ENCODE results near the gene CBX8.

The CBX8 gene

DNA sequence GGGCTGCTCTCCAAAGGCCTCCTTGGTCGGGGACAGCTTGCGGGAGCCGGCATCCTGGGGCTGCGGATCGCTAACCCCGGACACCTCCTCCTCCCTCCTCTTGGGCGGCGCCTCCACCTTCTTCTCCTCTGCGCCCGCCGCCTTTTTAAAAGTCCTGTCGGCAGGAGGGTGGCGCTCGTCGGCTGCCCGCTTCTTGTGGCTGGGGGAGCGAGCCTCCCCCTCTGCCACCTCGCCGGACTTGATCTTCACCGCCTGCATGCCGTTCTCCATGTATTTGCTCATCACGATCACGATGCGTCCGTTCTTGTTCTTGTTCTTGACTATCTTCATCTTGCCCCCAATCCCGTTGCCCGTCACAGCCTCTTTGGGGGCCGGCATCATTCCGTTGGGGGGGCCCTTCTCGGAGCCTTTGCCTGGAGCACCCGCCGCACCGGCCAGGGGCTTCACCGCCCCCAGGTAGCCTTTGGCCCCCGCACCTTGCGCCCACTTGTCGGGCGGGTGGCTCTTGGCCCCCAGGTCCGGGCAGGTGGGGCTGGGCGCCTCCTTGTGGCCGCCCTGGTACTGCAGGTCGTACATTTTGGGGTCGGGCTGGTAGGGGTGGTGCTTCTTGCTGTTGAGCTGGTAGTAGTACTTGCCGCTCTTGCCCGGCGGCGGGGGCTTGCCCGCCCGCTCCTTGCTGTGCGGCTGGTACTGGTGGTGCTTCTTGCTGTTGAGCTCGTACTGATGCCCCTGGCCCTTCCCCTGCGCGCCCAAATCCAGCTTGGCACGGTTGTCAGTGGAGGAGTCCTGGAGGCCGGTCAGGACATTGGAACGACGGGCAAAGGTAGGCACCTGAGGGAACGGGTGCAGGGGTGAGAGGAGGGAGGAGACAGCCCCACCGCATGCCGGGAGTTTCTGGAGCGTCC, 37.9 kb upstream of the CBX8 start:
- DNase-seq: no peak

- DNase-seq: no peak
These were observed 37.1 kb upstream of the CBX8 start for GRCh38 chr17:79833744-79834564.

DNA sequence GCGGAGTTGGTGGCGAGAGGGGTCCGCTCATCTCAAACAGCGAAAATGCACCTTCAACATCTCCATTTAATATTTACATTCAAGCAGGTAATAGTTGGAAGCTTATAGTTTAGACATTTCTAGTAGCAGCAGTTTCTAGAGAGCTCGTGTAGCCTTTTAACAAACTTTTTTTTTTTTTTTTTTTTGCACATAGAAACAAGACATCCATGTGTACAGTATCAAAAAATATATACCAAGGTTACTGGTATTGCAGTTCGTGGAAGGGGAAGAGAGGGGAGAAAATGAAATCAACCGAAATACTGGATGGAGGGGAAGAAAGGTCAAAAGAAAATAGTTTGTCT, 36.2 kb upstream of the CBX8 start:
- no peak for DNase-seq

- DNase-seq: no peak
These were observed 35.6 kb upstream of the CBX8 start for GRCh38 chr17:79832218-79833109.

DNA sequence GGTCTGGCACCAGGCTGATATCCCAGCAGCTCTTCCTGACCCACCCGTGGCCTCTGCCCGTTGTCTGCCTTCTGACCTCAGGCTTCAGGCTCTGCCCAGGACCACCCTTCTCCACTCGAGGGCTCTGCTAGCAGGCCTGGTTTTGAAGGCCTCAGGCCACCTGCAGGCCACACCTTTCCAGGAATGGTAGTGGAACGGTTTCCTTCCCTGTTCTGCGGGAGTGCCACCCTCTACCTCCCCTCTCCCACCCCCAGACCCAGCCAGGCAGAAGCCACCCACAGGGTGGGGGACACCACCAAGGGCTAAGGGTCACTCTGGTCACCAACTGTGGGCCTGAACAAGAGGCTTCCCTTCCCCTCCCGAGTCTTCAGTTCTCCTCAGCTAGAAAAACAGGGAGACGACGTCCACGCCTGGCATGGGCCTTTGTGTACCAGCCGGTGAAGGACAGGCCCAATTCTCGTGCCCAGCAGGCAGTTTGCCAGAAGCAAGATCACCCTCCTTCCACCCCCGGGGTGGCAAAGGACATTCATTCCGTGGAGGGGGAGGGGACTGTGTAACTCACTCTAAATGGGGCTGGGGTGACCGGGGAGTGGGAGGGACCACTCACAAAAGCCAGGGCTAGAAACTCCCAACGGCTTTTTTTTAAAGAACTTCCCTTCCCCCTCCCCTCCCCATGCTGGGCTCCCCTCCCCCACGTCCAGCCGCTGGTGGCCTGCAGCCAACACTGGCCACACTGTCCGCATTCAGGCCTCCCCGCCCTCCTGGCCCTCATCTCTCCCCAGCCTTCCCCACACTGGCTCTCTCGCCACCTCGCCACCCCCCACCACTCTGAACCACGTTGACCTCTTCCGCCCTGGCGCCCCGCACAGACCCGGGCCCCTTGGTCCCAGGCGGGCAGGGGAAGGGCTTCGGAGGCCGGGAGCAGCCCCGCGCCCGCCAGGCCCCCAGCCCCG, 34.7 kb upstream of the CBX8 start:
- DNase-seq: no peak

DNA sequence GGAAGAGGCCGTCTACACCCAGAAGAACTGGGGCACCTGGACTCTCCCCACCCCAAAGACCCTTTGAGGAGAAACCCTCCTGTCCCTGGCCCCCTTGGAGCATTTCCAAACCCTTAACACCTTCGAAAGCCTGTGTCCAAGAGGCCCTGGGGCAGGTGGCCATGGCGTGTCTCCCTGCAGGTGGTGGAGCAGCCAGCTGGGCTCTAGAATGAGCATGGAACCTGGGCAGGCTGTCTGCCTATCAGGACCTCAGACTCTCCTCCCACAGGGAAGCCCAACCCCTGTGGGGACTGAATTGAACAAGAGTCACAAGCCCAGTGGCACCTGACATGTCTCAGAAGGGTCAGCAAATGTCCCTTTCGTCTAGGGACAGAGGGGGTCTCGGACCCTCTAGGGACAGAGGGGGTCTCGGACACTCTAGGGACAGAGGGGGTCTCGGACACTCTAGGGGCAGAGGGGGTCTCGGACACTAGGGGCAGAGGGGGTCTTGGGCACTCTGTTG, 33.9 kb upstream of the CBX8 start:
- no peak for DNase-seq

GRCh38 chr17:79830303-79830702, 33.4 kb upstream of the CBX8 start:
- DNase-seq: no peak

DNA sequence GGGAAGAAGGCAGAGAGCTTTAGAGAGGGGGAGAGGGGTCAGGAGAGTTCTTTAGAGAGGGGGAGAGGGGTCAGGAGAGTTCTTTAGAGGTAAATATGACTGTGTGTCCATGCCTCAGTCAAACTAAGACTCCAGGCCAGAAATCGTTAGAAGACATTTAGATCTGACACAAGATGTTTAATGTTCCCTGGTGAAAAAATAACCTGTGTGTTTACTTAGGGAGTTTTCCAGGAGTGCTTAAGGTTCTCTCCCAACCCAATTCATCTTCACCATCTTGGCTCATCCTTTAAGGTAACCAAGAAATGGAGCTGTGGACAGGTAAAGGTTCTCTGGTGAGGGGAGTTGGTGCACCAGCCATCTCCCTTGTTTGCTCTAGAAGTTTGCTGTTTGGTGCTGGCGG, 32.6 kb upstream of the CBX8 start:
- DNase-seq: no peak

- DNase-seq: no peak
These were observed 32.1 kb upstream of the CBX8 start for GRCh38 chr17:79829004-79829403.

DNA sequence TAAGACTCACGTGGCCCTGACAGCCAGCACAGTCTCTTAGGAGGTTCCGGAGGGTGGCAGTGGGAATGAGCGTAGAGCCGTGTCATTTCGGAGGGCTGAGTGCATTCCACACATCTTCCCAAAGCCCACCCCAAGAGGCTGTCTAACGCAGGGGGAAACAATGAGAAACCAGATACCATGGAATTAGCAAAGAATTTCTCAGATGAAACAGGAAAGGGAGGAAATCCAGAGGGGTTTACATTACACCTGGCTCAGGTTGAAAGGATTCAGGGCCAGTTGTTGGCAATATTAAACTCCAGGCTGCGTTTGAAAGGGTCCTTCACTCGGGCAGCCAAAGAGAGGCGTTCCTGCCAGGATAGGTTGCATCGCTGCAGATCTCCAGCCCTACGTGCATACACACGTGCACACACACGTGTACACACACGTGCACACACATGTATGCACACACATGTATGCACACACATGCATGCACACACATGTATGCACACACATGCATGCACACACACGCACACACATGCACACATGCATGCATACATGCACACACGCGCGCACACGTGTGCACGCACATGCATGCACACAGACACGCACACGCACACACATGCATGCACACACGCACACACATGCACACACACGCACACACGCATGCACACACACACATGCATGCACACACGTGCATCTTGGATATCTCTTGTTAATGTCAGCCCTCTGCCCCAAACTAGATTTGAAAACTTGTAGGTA, 30.1 kb upstream of the CBX8 start:
- DNase-seq: no peak

GRCh38 chr17:79826204-79826680, 29.4 kb upstream of the CBX8 start:
- no peak for DNase-seq

DNA sequence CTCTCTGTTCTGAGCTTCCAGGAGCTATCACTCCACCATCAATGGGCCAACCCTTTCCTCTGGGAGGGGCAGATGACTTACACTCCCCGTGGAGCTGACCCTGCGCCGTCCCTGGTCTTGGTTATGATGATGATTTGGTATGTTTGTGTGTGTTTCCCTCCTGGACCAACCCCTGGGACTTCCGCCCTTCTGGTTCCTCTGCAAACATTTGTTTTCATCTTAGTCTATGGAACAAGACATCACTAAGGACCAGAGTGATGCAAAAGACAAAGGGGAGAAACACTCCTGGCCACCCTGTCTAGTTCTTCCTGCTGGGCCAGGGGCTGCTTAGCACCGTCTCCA, 28.7 kb upstream of the CBX8 start:
- DNase-seq: no peak

DNA sequence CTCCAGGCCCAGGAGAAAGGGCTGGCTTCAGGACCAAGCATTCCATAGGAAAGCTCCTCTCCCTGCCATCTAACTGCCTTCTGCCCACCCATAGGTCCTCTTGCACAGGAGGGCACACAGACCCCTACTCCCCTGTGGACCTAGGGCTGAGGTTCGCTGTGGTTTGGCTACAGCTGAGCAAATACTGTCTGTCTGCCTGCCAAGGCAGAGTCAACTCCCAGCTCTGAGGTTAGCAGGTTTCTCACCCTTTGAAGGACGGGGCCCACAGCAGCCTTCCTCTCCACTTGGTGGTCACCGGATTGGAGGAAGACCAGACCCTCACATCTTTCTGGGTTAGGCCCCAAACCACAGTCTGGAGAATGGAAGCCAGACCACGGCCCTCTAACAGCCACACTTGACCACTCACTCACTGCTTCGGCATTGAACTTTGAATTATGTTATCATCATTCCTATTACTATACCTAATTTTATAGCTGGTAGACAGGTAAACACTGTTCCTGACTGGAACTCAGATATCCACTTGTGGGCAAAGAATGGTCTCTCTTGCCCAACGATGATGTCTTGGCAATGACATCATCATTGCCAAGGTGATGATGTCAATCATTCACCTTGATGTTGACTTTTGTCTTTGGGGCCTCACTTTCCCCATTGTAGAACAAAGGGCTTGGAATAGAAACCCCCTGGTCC, 28.2 kb upstream of the CBX8 start:
- no peak for DNase-seq

GRCh38 chr17:79824234-79824633, 27.4 kb upstream of the CBX8 start:
- no peak for DNase-seq

- no peak for DNase-seq
These were observed 25.8 kb upstream of the CBX8 start for GRCh38 chr17:79822583-79823124.

DNA sequence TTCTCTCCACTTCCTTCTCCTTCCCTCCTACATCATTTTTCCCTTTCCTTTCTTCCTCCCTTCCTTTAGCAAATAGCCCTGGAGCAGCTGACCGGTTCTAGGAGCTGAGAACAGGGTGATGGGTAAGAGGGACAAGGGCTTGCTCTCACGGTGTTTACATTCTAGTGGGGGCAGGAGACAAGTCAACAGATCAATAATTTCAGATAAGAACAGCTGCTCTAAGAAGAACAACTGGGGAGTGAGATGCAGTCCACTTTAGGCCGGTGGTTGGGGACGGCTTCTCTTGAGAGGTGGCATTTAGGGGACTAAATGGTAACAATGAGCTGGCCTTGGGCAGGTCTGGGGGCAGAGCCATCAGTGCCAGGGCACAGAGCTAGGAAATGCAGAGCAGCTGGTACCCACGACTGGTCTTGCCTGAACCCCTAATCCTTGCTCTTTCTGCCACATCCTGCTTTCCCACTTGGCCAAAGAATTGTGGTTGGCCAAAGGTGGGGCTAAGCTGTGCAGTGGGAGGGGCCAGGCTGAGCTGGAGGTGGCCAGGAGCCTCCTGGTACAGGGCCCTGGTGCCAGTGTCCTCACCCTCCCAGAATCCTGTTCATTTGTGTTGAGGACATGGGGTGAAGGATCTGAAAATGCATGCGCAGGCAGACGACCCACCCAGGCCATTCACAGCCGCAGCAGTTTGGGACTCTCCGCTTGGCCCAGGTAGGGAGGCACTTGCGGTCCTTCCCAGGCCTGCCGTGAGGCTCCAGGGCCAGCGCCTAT, 24.6 kb upstream of the CBX8 start:
- no peak for DNase-seq

- no peak for DNase-seq
These were observed 24.1 kb upstream of the CBX8 start for GRCh38 chr17:79820959-79821330.

DNA sequence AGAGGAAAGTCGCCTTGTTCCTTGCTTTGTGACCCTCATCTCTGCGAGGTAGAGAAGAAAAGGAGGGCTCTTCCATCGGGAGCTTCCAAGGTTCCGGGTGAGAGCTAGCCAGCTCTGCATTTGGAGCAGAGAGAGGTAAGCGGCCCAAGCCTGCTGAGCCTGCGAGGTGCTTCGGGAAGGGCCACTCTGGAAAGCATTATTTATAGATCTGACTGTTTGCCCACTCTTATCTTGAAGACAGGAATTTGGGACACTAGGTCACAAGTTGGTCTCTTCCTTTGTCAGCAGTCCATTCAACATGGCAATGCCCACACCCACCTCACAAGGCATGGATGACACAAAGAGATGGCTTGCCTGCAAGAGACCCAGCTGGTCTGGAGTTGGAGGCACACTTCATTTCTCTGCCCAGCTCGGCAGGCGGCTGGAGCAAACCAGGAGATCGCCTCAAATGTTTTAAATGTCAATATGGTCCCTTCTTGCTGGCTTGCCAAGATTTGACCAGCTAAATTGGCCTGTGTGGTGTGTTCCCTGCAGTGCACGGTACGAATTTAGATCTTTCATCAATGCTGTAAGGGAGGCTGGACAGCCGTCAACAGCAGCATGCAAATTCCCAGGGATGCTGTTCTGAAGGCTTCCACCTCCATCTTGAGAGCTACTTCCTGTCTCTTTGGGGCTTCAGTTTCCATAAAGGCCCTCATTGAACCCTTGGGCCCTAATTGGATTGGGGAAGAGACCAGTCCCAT, 22.8 kb upstream of the CBX8 start:
- DNase-seq: no peak

- no peak for DNase-seq
These were observed 22.2 kb upstream of the CBX8 start for GRCh38 chr17:79819085-79819484.
